Kidney (tissue), 14 donors: ENCODE data around the gene CAPS2. TPM values are rescaled to one million over a fixed set of nuclear protein-coding genes. Genes with fewer than 3 reads are reported as not detected.

Experiments used
- DNase-seq, 5 donors: peaks; one replicate each; pipeline ENCODE4 v3.0.0-alpha.2; 2013 to 2020
- FAIRE-seq: peaks from 2 replicates; lab custom pipeline; 2012; peaks lifted over from hg19 to GRCh38; lab: Jason Lieb, UNC
- H3K27ac ChIP-seq, 2 donors: one replicate each; pipeline ENCODE4 v1.7.0; 2013; ENCODE audit warnings: low read depth in 2 of 2, low read length in 2 of 2, inconsistent platforms in 1 of 2
- H3K27me3 ChIP-seq: one replicate; pipeline ENCODE4 v1.7.1; 2013; ENCODE audit warnings: low read length, inconsistent platforms; ENCODE audit not compliant: control insufficient read depth, insufficient read depth
- H3K36me3 ChIP-seq, 3 donors: one replicate each; pipeline versions ENCODE4 v1.7.0 to v1.7.1; 2013; ENCODE audit warnings: low read length in 3 of 3, control low read depth in 1 of 3, inconsistent platforms in 1 of 3; ENCODE audit not compliant: insufficient read depth in 3 of 3, control insufficient read depth in 2 of 3
- H3K4me1 ChIP-seq, 3 donors: one replicate each; pipeline versions ENCODE4 v1.7.0 to v1.7.1; 2013; ENCODE audit warnings: low read length in 3 of 3, inconsistent platforms in 1 of 3, low read depth in 1 of 3; ENCODE audit not compliant: control insufficient read depth in 2 of 3, insufficient read depth in 2 of 3
- H3K4me3 ChIP-seq, 3 donors: one replicate each; pipeline versions ENCODE4 v1.7.0 to v1.8.1; 2013; ENCODE audit warnings: low read length in 3 of 3, control low read depth in 1 of 3, inconsistent platforms in 1 of 3
- H3K9ac ChIP-seq, 3 donors: one replicate each; pipeline versions ENCODE4 v1.7.0 to v1.7.1; 2013; ENCODE audit warnings: low read length in 3 of 3, control low read depth in 1 of 3, inconsistent platforms in 1 of 3
- H3K9me3 ChIP-seq, 3 donors: one replicate each; pipeline versions ENCODE4 v1.7.0 to v1.7.1; 2013; ENCODE audit warnings: low read length in 3 of 3, control low read depth in 1 of 3, inconsistent platforms in 1 of 3; ENCODE audit not compliant: control insufficient read depth in 2 of 3, insufficient read depth in 1 of 3
- intact Hi-C: fragments of 100-400 bp; cut with DNase I; formaldehyde crosslinking; loops from one replicate; pipeline ENCODE4 v1.11.1; 2022
- polyA plus RNA-seq: library from polyadenylated mRNA; stranded (reverse); fragments of 350-450 nt; fragmentation: Illumina TruSeq; extraction: RNeasy Lipid Tissue Mini Kit (QIAGEN cat#74804); gene quantifications from one replicate; pipeline ENCODE4 v1.2.3, GENCODE V29; 2014; ENCODE audit warnings: low read depth, low replicate concordance; ENCODE audit not compliant: insufficient read depth
- total RNA-seq: library from RNA; stranded (reverse); fragmentation: NEBNext Ultra II Directional; extraction: Animal tissue kit (Norgen Biotek cat#: 25700); gene quantifications from one replicate; pipeline ENCODE4 v1.2.1, GENCODE V29; 2021
- TF ChIP-seq, protein P1 (sequence below): IDR thresholded peaks from 3 replicates; pipeline ENCODE4 v1.5.1; 2012; ENCODE audit warnings: mild to moderate bottlenecking, moderate library complexity, borderline replicate concordance; ENCODE audit not compliant: insufficient read depth; ENCODE audit errors: extremely low read depth
- donor health status: control.
- donor health status: control.
- donor health status: control.
- donor health status: control.
- donor health status: control.
- donor health status: DM: yes; HTN: yes; CAD: no.
- donor health status: Normal renal cell carcinoma (clear cell type).

CAPS2 gene
- total and polyA plus RNA-seq, 2 donors from 2014 or later, result 5.9 to 14.1 TPM

DNA sequence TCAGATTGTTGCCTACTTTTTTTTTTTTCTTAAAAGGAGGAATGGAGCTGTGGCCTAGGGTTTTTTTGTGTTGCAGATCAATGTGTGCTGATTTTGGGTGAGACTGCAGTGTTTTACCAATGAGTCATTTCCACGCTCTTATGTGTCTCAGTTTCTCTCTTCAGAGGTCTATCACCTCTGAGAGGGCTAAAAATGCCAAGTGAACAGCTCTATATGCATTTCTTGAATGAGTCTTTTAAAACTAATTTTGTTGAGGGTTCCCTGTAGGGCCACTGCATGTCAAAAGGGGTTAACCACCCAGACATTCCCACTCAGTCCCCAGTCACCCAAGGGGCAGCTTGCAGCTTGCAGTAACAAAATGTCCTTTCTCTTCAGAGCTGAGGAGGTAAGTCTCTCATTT lies 36.5 kb upstream of the CAPS2 start:
- Histone ChIP-seq H3K9me3 (no peaks in the 10 kb centered on the region), H3K4me3 (peak overlapping the region in 1 of 3 donors; percentile 27), H3K9ac (no peak overlapping the region), H3K4me1 (no peaks in the 10 kb centered on the region), H3K36me3 (no peaks in the 10 kb centered on the region), H3K27me3 (no peaks in the 10 kb centered on the region), H3K27ac (no peak overlapping the region)
- FAIRE-seq, result no peak
- no peak for DNase-seq
- intact Hi-C loops, result no loop called here
- TF ChIP-seq, protein P1, sequence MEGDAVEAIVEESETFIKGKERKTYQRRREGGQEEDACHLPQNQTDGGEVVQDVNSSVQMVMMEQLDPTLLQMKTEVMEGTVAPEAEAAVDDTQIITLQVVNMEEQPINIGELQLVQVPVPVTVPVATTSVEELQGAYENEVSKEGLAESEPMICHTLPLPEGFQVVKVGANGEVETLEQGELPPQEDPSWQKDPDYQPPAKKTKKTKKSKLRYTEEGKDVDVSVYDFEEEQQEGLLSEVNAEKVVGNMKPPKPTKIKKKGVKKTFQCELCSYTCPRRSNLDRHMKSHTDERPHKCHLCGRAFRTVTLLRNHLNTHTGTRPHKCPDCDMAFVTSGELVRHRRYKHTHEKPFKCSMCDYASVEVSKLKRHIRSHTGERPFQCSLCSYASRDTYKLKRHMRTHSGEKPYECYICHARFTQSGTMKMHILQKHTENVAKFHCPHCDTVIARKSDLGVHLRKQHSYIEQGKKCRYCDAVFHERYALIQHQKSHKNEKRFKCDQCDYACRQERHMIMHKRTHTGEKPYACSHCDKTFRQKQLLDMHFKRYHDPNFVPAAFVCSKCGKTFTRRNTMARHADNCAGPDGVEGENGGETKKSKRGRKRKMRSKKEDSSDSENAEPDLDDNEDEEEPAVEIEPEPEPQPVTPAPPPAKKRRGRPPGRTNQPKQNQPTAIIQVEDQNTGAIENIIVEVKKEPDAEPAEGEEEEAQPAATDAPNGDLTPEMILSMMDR, result no peak

DNA sequence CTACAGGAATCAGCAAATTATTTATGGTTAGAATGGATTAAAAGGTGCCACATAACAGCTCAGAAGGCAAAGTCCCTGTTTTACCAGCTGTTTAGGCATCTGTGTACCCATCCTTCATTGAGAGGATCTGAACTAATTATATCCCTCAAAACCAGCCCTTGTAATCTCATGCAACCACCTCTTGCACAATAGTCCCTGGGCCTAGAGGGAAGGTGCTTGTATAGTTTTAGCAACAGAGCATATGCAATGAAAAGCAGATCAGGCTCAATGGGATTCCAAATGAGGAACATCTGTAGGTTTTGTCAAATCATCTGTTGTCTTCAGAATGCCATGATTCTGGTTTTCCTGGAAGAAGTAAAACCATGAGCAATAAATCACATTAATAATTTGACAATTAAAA lies 34.8 kb upstream of the CAPS2 start:
- intact Hi-C loops, result no loop called here
- Histone ChIP-seq H3K4me1 (no peaks in the 10 kb centered on the region), H3K27me3 (no peaks in the 10 kb centered on the region), H3K9me3 (no peaks in the 10 kb centered on the region), H3K27ac (no peak overlapping the region), H3K36me3 (no peaks in the 10 kb centered on the region), H3K9ac (no peak overlapping the region), H3K4me3 (no peak overlapping the region)
- TF ChIP-seq, protein P1, result no peak
- FAIRE-seq (no peak), DNase-seq (no peak)

DNA sequence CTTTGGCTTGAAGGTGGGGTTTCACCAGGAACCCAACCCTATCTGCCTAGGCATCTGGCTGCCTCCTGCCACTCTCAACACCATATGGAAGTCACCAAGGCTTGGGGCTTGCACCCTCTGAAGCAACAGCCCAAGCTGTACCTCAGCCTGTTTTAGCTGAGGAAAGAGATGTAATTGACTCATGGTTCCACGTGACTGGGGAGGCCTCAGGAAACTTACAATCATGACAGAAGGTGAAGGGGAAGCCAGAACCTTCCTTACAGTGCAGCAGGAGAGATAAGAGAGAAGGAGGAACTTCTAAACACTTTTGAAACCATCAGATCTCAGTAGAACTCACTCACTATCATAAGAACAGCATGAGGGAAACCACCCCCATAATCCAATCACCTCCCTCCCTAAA lies 31.3 kb upstream of the CAPS2 start:
- H3K9ac ChIP-seq, result no peak overlapping the region
- TF ChIP-seq, protein P1, result no peak
- no peaks in the 10 kb centered on the region for H3K27me3 ChIP-seq
- H3K4me1 ChIP-seq, result no peaks in the 10 kb centered on the region
- DNase-seq (no peak), FAIRE-seq (no peak)
- H3K27ac ChIP-seq, result no peak overlapping the region
- no peak overlapping the region for H3K4me3 ChIP-seq
- intact Hi-C loops, result no loop called here
- H3K9me3 ChIP-seq, result no peaks in the 10 kb centered on the region
- H3K36me3 ChIP-seq, result no peaks in the 10 kb centered on the region

DNA sequence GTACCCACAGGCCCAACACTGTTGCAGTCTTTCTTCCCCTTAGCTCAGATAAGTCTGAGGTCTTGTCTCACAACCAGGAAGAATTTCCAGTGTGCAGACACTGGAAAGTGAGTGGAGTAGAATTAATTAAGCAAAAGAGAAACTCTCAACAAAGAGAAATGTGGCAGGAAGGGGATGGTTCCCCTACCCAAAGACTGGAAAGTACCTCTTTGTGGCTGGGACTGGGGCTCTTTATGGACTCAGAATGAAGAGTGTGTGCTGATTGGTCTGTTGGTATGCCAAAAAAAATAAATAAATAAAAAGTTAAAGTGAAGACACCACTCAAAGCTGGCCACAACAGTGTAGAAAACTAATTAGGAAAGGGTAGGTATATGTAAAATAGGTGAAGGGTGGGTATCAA lies 30.8 kb upstream of the CAPS2 start:
- Histone ChIP-seq H3K9ac (no peak overlapping the region), H3K4me3 (no peak overlapping the region), H3K36me3 (no peaks in the 10 kb centered on the region), H3K9me3 (no peaks in the 10 kb centered on the region), H3K4me1 (no peaks in the 10 kb centered on the region), H3K27ac (no peak overlapping the region), H3K27me3 (no peaks in the 10 kb centered on the region)
- DNase-seq, result no peak
- intact Hi-C loops, result no loop called here
- no peak for FAIRE-seq
- TF ChIP-seq, protein P1, result no peak
